MCF 10A (cell line): ENCODE measurements around the gene THAP12. TPM values are rescaled to one million over a fixed set of nuclear protein-coding genes. Genes with fewer than 3 reads are reported as not detected.

Experiments
- BruUV-seq: library from RNA; stranded (reverse); fragments of 400-500 nt; replicated peaks from 2 replicates; lab custom pipeline; 2021; lab: Mats Ljungman, UMichigan
- CTCF ChIA-PET: fragments of 300-600 bp; sonication (Branson Sonifier 250); formaldehyde crosslinking; extraction: SDS; loops from one replicate; lab custom pipeline; 2021; ENCODE audit warnings: antibody characterized with exemption, inconsistent platforms; lab: Yijun Ruan, JAX
- POLR2A ChIA-PET: fragments of 300-600, 350-650 bp; sonication (Branson Sonifier 250); formaldehyde crosslinking; extraction: SDS; loops from one replicate; lab custom pipeline; 2020; ENCODE audit warnings: antibody characterized with exemption, inconsistent platforms; lab: Yijun Ruan, JAX
- DNase-seq: peaks from one replicate; pipeline ENCODE4 v3.0.0-alpha.2; 2018; ENCODE audit not compliant: unreplicated experiment
- H3K27ac Mint-ChIP-seq: one replicate; pipeline ENCODE4 v1.8.0; 2022; ENCODE audit warnings: mild to moderate bottlenecking, low read depth, mixed read lengths; ENCODE audit not compliant: unreplicated experiment
- H3K27me3 Mint-ChIP-seq: one replicate; pipeline ENCODE4 v1.8.0; 2022; ENCODE audit warnings: mixed read lengths; ENCODE audit not compliant: insufficient read depth, unreplicated experiment
- H3K36me3 Mint-ChIP-seq: one replicate; pipeline ENCODE4 v1.8.0; 2022; ENCODE audit warnings: mild to moderate bottlenecking, moderate library complexity, mixed read lengths; ENCODE audit not compliant: insufficient read depth, unreplicated experiment
- H3K4me1 Mint-ChIP-seq: one replicate; pipeline ENCODE4 v1.8.0; 2022; ENCODE audit warnings: mixed read lengths; ENCODE audit not compliant: insufficient read depth, unreplicated experiment
- H3K4me3 Mint-ChIP-seq: one replicate; pipeline ENCODE4 v1.8.0; 2022; ENCODE audit warnings: mild to moderate bottlenecking, moderate library complexity, mixed read lengths; ENCODE audit not compliant: unreplicated experiment
- H3K9me3 Mint-ChIP-seq: one replicate; pipeline ENCODE4 v1.8.0; 2022; ENCODE audit warnings: mixed read lengths; ENCODE audit not compliant: unreplicated experiment
- CTCF ChIP-seq: fragments of 200-600 bp; IDR thresholded peaks from one replicate; pipeline ENCODE4 v1.8.0; 2022; ENCODE audit warnings: antibody characterized with exemption, mild to moderate bottlenecking; ENCODE audit not compliant: unreplicated experiment
- intact Hi-C: fragments of 100-400 bp; cut with micrococcal nuclease; formaldehyde crosslinking; loops from 2 replicates; pipeline ENCODE4 v1.14.1; 2022
- total RNA-seq: library from RNA; stranded (reverse); gene quantifications from 2 replicates; pipeline ENCODE4 v1.2.3, GENCODE V29; 2022

THAP12 gene
- total RNA-seq, 1 experiment from 2014 or later: 49.3 TPM

- no TSS peak for BruUV-seq
- peaks cover 8% of the 10 kb centered on the region for H3K36me3 Mint-ChIP-seq
- no peak for TF ChIP-seq CTCF
- no peak overlapping the region for H3K4me3 Mint-ChIP-seq
- no peaks in the 10 kb centered on the region for H3K27me3 Mint-ChIP-seq
- POLR2A ChIA-PET: no interaction called here
- DNase-seq: no peak
- CTCF ChIA-PET: no interaction called here
- no peaks in the 10 kb centered on the region for H3K9me3 Mint-ChIP-seq
- intact Hi-C loops: no loop called here
- H3K4me1 Mint-ChIP-seq: peaks cover 49% of the 10 kb centered on the region
- H3K27ac Mint-ChIP-seq: no peak overlapping the region
Measured at GRCh38 chr11:76376746-76377558, 4.0 kb downstream of the THAP12 start.

- no TSS peak for BruUV-seq
- Mint-ChIP-seq H3K27ac (peak overlapping the region; percentile 1), H3K9me3 (no peaks in the 10 kb centered on the region), H3K4me1 (peaks cover 46% of the 10 kb centered on the region), H3K4me3 (no peak overlapping the region), H3K36me3 (no peaks in the 10 kb centered on the region), H3K27me3 (no peaks in the 10 kb centered on the region)
- DNase-seq: peak; percentile 79
- intact Hi-C loops: no loop called here
- no peak for TF ChIP-seq CTCF
- ChIA-PET POLR2A (interaction anchor here (1.2 kb wide), 2 partner anchors 10 to 135 kb away, joined by 3 to 5 read pairs; no protein-coding TSS in a partner anchor), CTCF (no interaction called here)
Measured at GRCh38 chr11:76371170-76371569, 9.8 kb downstream of the THAP12 start.

DNA sequence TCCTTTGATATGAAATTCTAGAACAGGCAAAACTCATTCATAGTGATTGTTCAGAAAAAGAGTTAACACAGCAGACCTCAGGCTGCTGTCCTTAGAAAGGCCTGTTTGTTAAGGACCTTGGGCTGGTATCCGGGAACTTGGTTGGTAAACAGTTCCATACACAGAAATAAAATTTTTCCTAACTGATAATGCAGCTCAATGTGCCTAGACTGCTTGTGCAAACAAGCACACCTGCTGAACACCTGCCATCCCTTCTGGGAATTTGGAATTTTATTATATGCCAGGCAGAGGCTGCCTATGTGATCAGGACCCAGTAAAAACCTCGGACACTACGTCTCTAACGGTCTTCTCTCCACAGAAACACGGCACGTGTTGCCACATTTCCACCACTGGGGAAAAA, 11.5 kb downstream of the THAP12 start:
- no peak overlapping the region for H3K27ac Mint-ChIP-seq

More for the DNA sequence above, 11.5 kb downstream of the THAP12 start:
- H3K4me3 Mint-ChIP-seq: no peak overlapping the region
- DNase-seq: no peak
- intact Hi-C loops: no loop called here
- no TSS peak for BruUV-seq
- ChIA-PET CTCF (no interaction called here), POLR2A (interaction anchor here (0.5 kb wide), 1 partner anchor 430 kb away, joined by 3 read pairs; no protein-coding TSS in a partner anchor)
- H3K36me3 Mint-ChIP-seq: peaks cover 17% of the 10 kb centered on the region
- no peaks in the 10 kb centered on the region for H3K9me3 Mint-ChIP-seq
- H3K4me1 Mint-ChIP-seq: peaks cover 34% of the 10 kb centered on the region
- H3K27me3 Mint-ChIP-seq: no peaks in the 10 kb centered on the region
- TF ChIP-seq CTCF: no peak
